Activated CD8-positive, alpha-beta memory T cell treated with anti-CD3 and anti-CD28 coated beads for 4 hours (primary cell): ENCODE data around the gene MYL2.
"Not testable (repeated sequence)": the region's sequence is repeated elsewhere in the genome, so short reads cannot be mapped to it uniquely, and the experiment has no call there.

Source experiments
- DNase-seq, 2 donors: peaks; one replicate each; pipeline ENCODE4 v3.0.0-alpha.2; 2020; ENCODE audit warnings: low read depth in 2 of 2

The MYL2 gene, protein sequence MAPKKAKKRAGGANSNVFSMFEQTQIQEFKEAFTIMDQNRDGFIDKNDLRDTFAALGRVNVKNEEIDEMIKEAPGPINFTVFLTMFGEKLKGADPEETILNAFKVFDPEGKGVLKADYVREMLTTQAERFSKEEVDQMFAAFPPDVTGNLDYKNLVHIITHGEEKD

DNA sequence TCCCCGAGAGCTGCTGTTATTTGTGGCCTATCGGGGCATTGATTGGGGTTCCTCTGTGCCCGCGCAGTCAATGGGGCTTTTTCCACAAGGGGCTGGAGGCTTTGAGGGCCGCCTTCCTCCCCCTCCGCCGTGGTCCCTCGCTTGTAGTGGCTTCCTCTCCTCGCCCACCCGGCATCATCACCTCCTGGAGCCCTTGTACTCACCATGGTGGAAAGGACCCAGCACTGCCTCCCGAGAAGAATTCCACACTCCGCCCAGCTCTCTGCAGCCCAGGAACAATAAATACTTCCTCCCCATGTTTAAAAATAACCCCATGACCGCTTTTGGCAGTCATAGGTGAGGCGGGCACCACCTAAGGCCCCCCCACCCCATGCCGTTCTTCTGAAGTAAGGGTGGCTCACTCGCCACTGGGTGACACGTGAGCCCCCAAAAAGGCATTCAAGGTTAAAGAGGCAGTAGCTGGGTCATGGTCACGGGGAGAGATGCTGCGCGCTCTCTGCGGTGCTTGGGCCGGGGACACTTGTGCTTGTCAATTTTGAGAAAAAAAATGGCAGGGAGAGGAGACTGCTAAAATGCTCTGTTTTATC is at the start of gene MYL2:
Gene MYL2 (minus strand): TSS at position 256 of the 587 bp plus-strand sequence. CDS start 50 bp downstream, at position 206.
- no peak for DNase-seq

DNA sequence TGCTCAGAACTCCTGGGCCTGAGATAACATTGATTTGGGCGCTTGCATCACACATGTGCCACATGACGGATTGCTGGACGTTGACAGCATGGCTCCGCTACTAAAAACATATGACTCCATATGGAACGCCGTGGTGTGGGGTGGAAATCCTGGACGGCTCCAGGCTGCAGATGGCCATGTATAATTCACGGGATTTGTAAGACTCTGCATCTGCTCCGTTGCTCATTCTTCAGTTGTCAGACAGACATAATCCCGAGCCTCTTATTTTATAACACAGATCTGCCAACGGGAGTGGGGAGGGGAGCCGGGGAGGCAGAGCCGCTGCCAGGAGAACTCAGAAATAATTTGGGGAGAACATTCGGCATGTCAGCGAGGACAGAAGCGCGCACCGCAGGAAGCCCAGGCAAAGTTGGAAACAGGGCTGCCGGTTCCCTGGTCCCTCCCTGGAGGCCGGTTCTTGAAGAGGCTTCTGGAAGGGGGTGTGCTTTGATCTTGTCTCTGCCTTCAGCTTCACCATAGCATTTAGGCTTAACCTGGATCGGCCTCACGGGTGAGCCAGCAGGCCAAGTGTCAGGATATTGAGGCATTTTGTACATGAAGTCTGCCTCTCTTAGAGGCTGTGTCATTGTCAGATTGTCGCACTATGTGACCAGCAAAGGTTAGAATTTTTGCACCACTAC is 45.8 kb upstream of the MYL2 start:
- no peak for DNase-seq

DNA sequence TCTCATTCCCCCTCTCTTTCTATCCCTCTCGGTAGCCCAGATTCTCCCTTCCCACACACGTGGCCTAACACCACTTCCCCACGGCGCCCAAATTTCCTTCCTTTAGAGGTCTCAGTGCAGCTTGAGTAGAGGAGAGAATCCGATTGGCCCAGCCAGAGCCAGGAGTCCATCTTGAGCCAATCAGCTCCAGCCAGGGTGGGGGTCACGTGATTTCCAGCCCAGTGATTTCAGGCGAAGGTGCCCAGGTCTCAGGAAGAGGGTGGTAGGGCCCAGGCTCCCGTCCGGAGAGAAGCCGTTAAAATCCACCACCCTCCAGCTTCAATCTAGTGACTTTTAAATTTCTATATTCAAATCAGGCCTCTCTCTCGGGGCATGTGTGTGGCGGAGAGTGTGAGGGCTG is 45.2 kb upstream of the MYL2 start:
- no peak for DNase-seq

- no peak for DNase-seq
Observed at GRCh38 chr12:110960795-110961194, 40.4 kb upstream of the MYL2 start.

- no peak for DNase-seq
Observed at GRCh38 chr12:110957652-110958051, 37.3 kb upstream of the MYL2 start.

DNA sequence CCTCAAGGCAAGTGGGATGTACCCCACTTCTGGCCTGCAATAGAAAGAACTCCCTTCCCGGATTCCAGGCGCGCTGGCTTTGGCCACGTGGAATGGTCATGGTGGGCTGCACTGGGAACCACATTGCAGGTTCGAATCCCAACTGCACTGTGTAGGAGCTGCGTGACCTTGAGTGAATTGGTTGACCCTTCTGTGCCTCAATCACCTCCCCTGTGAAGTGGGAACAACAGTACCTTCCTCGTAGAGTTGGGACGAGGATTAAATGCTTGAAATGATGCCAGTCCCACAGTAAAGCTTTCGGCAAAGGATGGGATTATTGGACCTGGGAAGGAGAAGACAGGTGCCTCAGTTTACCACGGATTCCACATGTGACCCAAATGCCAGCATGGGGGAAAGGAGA is 36.8 kb upstream of the MYL2 start:
- no peak for DNase-seq

DNA sequence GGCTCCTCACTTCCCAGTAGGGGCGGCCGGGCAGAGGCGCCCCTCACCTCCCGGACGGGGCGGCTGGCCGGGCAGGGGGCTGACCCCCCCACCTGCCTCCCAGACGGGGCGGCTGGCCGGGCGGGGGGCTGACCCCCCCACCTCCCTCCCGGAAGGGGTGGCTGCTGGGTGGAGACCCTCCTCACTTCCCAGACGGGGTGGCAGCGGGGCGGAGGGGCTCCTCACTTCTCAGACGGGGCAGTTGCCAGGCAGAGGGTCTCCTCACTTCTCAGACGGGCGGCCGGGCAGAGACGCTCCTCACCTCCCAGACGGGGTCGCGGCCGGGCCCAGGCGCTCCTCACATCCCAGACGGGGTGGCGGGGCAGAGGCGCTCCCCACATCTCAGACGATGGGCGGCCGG is 30.5 kb upstream of the MYL2 start:
- not testable (repeated sequence) for DNase-seq

GRCh38 chr12:110950466-110950865 is 30.1 kb upstream of the MYL2 start:
- not testable (repeated sequence) for DNase-seq

- DNase-seq, result no peak
Observed at GRCh38 chr12:110948041-110948440, 27.7 kb upstream of the MYL2 start.

DNA sequence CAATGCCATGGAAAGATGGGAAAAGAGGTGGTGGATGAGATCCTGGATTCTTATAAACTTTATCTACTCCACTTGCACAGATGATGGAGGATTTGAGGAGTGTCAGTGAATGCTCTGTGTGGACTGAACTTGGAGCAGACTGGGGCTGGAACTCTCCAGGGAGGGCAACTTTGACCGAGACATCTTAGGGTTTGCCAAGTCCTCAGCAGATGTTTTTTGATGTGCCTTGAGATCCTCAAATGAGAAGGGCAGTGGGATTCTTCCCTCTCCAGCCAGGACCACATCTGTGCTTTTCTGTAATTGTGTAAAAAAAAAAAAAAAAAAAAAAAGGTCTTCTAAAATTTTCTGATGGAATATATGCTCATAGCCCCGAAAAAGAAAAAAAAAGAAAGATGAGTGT is 23.0 kb upstream of the MYL2 start:
- DNase-seq, result no peak

DNA sequence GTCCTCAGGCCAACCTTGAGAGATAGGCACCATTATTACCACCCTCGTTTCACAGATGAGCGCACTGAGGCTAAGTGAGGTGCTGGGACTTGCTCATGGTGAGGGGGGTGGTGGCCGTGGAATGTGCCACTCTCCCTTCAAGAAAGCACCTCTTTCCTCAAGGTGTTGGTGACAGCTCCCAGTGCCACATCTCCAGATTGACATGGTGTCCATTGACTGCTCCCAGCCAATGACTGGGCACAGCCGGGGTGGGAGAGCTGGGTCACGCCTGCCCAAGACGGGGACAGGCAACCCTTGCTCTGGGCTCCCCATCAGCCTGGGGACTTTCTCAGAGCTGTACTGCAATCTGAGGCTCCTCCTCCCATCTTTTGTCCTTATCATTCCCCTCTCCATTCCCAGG is 21.0 kb upstream of the MYL2 start:
- no peak for DNase-seq

DNA sequence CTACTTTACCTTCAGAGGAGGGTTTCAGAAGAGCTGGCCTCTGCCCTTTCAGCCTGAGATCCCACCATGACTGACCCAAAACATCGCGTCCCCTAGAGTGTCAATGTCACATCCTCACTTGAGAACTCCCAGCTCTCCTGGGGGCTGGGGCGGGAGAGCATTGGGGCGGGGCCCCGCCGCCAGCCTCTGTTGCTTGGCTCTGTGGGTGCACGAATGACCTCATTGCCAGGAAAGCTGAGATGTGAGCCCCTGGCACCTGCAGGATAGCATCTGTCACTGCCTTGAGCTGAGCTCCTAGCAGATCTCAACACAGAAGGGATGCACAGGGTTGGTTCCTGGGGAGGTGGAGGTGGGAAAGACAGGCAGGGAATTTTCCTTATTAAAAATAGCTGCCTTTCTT is 20.6 kb upstream of the MYL2 start:
- DNase-seq, result no peak

DNA sequence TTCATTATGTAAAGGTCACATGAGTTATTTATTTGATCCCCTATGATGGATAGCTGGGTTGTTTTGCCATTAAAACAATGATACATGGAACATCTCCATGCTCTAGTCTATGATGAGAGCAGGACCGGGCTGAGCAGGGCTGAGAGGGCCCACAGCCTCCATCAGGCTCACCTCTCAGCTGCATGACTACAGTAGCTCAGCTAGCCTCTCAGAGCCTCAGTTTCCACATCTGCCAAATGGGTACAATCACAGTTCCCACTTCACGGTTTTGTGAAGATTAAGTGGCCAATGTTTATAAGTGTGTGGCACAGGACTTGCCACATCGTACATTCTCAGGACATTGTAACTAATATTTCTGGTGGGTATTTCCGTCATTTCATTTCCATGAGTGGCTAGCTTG is 19.9 kb upstream of the MYL2 start:
- DNase-seq, result no peak

DNA sequence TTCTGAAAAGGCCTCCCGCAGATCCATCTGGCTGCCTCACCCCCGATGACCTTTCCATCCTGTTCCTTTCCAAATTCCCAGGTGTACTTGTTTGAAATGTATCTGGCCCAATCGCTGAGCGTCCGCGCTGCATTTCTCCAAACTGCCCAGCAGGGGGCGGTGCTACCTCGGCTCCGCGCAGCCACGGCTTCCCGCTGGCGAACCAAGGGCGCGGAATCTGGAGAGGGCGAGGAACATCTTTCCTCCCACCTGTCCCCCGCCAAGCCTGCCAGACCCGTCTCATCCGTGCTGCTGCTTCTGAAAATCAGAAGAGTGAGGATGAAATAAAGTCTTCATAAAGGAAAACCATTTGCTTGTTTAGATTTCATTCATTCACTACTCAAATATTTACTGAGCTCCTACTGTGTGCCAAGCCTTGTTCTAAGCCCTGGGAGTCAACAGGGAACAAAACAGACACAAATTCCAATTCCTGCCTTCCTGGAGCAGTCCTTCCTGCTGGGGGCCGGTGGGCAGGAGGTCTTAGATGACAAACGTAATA is 16.8 kb upstream of the MYL2 start:
- DNase-seq, result peak in 1 of 2 donors; percentile 20

- DNase-seq, result no peak
Observed at GRCh38 chr12:110936367-110937103, 16.2 kb upstream of the MYL2 start.

- no peak for DNase-seq
Observed at GRCh38 chr12:110935588-110935987, 15.2 kb upstream of the MYL2 start.

DNA sequence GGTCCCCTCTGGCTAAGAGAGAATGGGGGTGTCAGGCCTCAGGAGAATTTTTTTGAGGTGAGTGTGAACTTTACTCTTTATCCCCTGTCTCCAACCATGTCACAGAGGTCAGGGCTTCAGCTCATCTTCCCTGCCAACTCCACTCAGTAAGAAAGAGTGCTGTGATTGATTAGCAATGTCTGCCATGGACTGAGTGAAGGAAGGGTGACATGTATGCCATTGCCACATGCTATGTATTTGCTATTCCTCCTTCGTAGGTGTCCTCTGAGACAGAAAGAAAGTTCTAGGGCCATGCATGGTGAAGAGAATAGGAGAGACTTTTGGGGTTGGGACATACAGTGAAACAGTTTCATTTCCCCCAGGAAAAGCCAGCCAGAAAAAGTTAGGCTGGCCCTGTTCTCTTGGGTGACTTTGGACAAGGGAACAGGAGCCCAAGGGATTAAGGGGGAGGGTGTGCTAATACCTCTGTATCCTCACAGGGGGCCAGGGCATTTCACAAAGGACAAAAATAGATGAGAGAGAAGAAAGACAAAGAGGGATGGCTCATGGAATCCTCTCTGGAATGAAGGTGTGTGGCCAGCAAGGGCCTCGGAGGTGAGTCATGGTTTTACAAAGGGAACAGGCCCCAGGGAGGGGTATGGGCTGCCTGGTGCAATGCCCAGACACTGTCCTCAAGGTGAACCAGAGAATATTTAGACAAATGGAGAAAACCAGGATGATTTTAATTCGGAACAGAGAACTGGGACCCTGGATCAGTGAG is 13.9 kb upstream of the MYL2 start:
- DNase-seq, result no peak

DNA sequence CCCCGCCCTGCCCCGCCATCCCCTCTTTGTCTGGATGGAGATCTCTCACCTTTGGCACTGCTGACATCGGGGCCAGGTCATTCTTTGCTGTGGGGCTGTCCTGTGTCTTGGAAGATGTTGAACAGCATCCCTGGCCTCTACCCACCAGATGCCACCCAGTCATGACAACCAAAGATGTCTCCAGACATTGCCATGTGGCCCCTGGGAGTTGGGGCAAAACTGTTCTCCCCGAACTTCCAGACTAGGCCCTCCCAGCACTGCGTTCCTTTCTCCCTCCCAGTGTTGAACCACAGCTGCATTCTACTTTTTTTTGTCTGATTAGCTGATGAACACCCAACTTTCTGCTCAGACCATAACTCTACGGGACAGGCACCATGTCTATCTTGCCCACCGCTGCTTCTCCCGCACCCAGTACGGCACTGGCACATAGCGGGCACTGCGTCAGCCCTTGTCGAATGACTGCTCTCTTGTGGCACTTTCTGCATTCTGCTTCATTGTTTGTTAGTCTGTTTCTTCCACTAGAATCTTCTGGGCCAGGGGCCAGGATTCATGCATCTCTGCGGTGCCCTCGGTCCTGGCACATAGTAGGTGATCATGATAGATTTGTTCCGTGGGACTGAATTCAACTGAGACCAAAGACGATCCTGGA is 13.1 kb upstream of the MYL2 start:
- no peak for DNase-seq

- no peak for DNase-seq
Observed at GRCh38 chr12:110932046-110932445, 11.7 kb upstream of the MYL2 start.

- DNase-seq, result no peak
Observed at GRCh38 chr12:110931315-110931728, 10.9 kb upstream of the MYL2 start.
